ENCODE results near the gene ZNF697.

- no peak for TF ChIP-seq CTCF (IDR thresholded peaks at IDR 0.05)
- no peak for TF ChIP-seq POLR2AphosphoS5 (IDR thresholded peaks at IDR 0.05)
These were observed 40.7 kb upstream of the ZNF697 start for GRCh38 chr1:119688810-119689209.

All from prostate gland (tissue), 2 donors.